Suppressor macrophage treated with lipopolysaccharide for 1 hour (primary cell): Measurements from ENCODE around the gene HTR4.

Source experiments
- DNase-seq, 3 donors: peaks; one replicate each; pipeline ENCODE4 v3.0.0-alpha.2; 2020 to 2022

Gene HTR4

GRCh38 chr5:148663509-148663908, 9.2 kb upstream of the HTR4 start:
- no peak for DNase-seq

- DNase-seq: no peak
Measured at GRCh38 chr5:148660346-148660660, 6.0 kb upstream of the HTR4 start.

DNA sequence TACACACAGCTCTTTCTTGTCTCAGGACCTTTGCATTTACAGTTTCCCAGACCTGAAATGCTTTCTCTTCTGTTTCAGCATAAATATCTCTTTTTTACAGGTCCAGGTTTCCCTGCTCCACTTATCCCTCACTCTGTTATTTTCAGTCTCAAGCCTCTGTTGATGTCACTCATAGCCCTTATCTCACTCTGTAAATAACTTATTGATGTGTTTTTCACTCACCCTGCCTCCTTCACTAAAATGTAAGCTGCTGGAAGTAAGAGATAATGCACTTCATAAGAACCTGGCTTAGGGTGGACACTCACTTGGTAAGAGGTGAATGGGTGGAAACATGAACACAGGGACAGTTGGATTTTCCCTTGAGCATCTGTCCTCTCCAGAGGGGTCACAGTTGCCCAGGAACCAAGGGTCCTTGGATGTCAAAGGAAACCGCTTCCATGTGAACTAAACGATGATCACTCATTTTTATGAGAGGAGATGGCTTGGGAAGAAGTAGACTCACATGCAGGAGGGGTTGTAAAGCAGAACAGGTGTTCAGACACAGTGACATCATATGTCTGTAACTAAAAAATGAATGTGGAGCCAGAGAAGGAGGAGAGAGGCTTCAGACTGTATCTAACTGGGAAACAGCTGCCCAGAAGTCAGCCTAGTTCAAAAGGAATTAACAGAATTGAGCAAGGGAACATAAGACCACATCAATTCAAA, 5.5 kb upstream of the HTR4 start:
- no peak for DNase-seq

DNA sequence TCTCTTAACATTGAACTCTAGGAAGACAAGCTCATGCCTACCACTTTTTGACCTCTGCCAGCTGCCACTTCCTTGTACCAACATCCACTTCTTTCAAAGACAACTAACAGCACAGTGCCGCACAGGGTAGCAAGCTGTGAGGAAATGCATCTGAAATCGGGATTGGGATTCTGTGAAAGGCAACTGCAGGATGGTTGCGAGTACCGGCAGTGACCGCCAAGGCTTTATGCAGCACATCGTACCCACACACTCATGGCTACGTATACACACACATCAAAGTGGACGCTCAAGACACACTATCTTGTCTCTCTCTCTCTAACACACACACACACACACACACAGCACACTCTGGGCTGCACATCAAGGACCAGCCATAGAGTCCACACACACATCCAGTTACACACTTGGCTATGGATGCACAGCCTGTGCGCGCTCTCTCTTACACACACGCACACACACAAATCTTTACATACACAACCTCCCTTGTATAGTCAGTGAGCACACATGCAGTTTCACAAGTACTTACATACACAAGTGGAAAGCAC, 964 bp downstream of the HTR4 start:
- DNase-seq: no peak

GRCh38 chr5:148651528-148651927, 2.8 kb downstream of the HTR4 start:
- DNase-seq: no peak

- no peak for DNase-seq
Measured at GRCh38 chr5:148645527-148645926, 8.8 kb downstream of the HTR4 start.

- no peak for DNase-seq
Measured at GRCh38 chr5:148641735-148642134, 12.6 kb downstream of the HTR4 start.

- DNase-seq: no peak
Measured at GRCh38 chr5:148640471-148640870, 13.9 kb downstream of the HTR4 start.

DNA sequence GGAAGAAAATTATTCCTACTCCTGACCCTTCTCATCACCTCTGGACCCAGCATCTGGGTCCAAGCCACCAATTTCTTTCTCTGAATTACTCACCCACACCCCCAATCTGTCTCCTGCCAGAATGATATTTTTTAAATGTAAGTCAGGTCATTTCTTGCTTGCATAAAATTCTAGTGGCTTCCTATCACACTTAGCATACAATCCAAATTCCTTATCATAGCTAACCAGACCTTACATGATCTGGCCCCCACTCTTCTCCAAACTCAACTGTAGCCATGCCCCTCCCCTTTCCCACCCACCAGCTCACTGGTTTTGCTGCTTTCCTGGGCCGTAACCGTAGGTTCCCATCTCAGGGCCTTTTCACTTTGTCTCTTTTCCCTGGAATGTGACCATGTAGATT, 15.2 kb downstream of the HTR4 start:
- DNase-seq: no peak

- no peak for DNase-seq
Measured at GRCh38 chr5:148636353-148636752, 18.0 kb downstream of the HTR4 start.

GRCh38 chr5:148635321-148636083, 18.8 kb downstream of the HTR4 start:
- DNase-seq: no peak

- DNase-seq: no peak
Measured at GRCh38 chr5:148633067-148633377, 21.3 kb downstream of the HTR4 start.

DNA sequence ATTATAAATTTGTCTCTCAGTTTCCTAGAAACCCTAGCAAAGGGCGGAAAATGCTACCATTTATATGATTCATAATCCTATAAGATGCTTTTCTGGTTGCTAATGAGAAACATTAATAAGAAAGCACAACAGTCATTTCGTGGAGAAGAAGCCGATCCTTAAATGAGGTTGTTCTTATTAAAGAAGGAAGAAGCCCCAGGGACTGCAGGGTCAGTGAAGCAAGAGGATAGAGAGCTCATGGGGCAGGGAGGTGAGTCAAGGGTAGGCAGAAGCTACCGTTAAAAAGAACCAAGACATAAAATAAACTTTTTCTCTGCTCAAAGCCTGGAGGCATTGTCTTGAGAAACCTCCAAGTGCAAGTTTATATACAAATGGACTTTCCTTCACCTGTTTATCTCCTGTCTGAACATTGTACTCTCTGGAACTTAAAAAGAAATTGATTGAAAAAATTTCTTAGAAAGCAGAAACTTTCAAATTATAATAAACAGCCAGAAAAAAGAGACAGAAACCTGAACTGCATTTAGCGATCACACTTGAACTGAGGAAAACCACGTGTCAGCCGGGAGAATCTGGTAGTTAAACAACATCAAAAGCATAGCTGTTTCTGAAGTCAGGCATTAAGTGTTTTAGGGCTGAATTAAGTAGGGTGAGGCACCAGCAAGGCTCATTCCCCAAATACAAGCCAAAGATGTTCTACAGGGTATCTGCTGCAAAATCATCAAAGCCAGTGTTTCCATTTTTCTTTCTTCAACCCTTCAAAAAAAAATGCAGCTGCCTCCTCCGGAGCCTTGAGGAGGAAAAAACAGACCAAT, 21.9 kb downstream of the HTR4 start:
- DNase-seq: no peak

DNA sequence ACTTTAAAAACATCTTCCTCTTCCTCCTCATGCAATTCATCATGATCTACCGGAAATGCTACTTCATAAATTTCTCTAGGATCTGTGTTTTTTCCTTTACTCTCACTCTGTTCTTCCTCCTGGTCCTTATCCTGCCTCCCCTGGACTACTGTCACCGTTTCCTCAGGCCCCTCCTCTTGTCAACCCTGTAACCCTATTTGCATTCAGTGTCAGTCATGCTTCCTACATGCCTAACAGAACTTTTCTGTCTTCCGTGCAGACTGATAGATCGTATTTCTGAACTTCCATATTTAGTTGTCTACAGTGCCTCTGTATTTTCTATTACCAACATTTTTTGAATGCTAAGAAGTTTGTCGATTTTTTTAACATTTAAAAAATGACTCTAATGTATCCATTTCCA, 27.3 kb downstream of the HTR4 start:
- DNase-seq: no peak

- no peak for DNase-seq
Measured at GRCh38 chr5:148626081-148626613, 28.2 kb downstream of the HTR4 start.

DNA sequence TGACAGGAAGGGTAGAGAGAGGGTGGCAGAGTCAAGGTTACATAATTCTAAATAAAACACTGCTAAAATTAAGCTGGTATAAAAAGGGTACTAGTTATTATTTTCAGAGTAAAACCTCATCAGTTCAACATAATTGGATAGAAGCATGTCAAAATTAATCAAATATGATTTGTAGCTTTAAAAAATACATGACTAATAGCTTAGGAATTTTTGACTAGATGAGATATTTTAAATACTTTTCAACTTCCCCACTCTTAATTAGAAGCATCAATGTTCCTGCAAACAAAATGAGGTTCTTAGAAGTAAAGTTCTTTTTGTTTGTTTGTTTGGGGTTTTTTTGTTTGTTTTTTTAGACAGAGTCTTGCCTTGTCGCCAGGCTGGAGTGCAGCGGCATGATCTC, 29.1 kb downstream of the HTR4 start:
- DNase-seq: no peak

GRCh38 chr5:148623741-148624140, 30.6 kb downstream of the HTR4 start:
- no peak for DNase-seq

DNA sequence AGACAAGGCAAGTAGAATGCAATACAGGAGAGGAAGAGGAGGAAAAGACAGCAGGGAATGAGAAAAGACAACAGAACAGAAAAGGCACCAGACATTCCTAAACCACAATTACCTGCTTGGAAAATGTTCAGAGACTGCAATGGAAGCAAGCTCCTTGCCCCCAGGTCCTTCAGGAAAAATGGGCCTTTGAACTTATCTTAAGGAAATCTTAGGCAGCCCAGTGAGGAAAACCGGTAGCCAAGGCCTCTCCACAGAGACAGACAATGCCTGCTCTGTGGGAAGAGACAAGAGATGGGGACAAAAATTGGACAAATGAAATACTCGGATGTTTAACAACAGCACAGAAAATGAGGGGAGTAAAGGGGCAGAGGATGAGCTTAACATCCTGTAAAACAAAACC, 31.2 kb downstream of the HTR4 start:
- DNase-seq: no peak

- DNase-seq: peak in 2 of 3 donors; percentile 4 to 12
Measured at GRCh38 chr5:148620696-148621095, 33.6 kb downstream of the HTR4 start.

DNA sequence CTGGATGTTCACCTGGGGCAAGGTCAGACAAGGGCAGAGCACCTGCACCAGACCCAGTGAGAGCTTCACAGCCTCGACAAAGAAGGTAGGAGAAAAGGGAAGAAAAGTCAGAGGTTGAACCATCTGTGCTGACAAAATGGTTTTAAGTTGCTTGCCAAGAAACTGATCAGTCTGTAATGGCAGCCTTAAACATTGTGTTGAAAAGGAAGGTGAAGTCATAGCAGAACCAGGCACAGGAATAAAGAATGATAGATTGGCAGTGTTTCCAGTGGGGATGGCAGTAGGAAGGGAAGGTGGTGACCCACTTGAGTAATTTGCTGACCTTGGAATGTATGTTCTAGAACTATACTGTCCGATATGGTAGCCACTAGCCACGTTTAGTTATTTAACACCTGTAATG, 34.2 kb downstream of the HTR4 start:
- DNase-seq: no peak

DNA sequence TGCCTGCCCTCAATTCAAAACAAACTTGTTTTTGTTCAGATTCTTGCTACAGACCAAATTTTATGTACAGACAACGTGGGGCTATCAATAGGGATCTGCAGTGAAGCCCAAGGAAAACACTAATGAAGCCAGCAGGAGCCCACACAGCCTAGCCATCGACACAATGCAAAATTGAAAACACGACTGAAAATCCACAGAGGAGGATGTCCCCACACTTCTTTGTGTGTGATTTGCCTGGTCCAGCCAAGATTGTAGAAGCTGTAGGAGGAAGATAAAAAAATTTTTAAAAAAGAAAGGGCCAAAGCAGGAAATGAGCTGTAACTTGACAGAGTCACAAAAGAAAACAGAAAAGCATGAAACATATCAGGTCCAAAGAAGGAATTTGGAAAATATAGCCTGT, 34.8 kb downstream of the HTR4 start:
- no peak for DNase-seq

DNA sequence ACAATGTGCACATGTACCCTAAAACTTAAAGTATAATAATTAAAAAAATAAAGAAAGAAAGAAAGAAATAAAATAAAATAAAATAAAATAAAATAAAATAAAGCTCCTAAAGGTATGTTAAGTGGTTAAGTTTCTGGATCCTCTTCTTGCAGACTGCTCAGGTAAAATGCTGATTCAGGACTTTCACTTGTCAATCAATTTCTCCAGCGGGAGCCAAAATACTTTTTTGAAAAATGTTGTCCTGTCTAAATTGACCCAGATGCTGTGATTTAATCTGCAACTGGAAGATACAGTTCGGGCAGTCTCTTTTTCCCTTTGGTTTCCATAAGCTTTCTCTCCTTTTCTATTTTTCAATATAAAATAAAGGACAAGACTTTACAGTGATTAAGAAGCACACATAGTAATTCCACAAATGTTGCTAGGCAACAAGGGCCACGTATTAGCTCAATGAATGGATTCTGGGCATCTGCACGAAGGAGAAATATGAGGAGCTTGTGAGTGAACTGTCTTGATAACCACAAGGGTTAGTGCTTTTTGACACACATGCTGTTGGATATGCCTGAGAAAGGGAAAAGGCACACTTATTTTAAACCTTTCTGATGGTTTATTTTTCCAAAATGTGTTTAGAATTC, 38.6 kb downstream of the HTR4 start:
- no peak for DNase-seq

DNA sequence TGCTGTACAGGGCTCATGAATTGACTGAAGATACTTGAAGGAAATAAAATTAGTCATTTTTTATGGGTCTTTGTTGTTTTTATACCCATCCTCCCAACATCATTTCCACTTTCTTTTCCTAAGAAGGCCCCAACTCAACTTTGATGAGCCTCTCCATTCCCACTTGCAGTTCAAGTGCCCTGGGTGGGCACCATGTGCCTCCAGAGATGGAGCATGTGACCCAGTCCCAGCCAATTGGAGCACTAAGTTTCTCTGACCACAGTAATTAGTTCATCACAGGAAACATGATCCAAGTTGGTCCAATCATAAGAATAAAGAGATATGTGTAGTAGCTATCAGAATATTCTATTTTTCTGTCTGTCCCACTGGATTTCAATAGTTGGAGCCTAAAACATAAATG, 46.9 kb downstream of the HTR4 start:
- DNase-seq: no peak
